ENCODE data around the gene BBIP1.
"Not testable (repeated sequence)": the region's sequence is repeated elsewhere in the genome, so short reads cannot be mapped to it uniquely, and the experiment has no call there.

Gene BBIP1

DNA sequence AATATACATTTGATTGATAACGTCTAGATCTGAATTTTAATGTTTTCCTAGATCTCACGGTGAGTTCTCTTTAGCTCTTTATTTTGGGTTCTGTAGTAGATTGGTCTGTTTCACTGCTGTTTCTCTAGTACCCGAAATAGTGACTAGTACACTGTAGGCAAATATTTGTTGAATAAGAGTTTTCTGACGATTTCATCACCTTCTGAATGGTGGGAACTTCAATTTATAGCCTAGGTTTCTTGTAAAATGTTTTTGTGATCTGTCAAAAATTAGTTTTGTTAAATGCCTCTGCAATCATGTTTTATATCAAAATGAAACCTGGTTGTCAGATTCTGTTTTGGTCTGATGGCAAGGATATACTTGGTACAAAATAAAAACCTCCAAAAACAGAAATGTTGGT is 37.1 kb downstream of the BBIP1 start:
- no peak for DNase-seq

DNA sequence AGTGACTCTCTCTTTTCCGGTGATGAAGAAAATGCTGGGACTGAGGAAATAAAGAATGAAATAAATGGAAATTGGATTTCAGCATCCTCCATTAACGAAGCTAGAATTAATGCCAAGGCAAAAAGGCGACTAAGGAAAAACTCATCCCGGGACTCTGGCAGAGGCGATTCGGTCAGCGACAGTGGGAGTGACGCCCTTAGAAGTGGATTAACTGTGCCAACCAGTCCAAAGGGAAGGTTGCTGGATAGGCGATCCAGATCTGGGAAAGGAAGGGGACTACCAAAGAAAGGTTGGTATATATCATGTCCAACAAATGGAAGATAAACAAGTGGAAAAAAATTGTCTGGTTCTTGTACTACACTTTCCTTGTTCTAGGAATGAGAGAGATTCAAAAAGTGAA is 37.7 kb downstream of the BBIP1 start:
- no peak for DNase-seq

DNA sequence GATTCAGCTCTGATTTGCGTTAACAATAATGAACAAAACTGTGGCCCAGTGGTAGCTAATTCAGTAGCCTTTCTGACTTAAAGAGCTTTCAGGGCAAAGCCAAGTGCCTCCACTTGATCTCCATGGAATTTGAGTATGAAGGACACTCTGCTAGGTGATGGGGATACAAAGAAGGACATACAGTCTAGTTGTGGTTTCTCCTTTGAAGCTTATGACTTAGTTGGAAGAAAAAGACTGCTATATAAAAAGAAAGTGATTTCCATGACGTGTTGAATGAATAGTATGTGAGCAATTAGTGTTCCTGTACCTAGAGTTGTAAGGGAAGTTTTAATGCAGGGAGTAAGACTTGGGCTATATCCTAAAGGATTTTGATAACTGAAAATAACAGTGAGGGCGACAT is 39.0 kb downstream of the BBIP1 start:
- no peak for DNase-seq

DNA sequence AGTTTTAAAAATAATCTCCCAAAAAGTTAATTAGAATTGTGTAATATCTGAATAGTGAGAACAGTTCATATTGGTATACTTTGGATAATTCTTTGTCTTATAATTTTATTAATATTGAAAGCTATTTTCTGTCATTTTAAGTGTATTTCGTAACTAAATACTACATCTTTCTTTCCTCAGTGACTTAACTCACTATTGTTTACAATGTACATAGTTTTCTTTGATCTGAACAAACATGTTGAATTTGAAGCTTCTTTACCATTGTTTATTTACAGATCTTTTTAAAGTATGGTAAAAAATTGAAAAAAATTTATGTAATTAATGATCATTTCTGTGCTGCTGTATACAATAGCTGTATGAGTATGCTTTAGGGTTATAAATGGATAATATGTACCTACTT is 42.2 kb downstream of the BBIP1 start:
- DNase-seq: no peak

DNA sequence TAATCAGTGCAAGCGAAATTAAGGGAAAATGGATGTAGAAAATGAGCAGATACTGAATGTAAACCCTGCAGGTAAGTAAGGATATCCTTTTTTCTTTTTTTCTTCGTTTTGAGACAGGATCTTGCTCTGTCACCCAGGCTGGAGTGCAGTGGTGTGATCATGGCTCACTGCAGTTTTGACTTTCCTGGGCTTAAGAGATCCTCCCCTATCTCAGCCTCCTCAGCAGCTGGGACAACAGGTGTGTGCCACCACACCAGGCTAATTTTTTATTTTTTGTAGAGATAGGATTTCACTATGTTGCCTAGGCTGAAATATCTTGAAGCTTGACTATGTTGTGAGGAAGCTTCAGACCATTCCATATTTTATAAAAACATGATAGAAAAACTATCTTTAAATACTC is 43.0 kb downstream of the BBIP1 start:
- DNase-seq: no peak

DNA sequence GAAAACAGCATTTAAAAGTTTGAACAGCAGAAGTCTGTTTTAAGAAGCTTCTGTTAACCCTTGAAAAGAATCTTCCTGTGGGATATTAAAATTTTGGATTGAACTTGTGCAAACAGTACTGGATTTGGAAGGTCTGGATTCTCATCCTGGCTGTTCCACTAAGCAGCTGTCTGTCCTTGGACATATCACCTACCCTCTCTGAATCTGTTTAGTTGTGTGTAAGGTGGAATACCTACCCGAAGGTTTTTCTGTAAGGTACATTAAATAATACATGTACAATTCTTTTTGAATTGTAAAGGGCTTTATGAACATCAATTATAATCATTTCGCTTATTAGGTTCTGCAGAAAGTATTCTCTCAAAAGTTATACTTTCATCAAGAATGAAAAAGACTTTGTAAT is 45.0 kb downstream of the BBIP1 start:
- no peak for DNase-seq

DNA sequence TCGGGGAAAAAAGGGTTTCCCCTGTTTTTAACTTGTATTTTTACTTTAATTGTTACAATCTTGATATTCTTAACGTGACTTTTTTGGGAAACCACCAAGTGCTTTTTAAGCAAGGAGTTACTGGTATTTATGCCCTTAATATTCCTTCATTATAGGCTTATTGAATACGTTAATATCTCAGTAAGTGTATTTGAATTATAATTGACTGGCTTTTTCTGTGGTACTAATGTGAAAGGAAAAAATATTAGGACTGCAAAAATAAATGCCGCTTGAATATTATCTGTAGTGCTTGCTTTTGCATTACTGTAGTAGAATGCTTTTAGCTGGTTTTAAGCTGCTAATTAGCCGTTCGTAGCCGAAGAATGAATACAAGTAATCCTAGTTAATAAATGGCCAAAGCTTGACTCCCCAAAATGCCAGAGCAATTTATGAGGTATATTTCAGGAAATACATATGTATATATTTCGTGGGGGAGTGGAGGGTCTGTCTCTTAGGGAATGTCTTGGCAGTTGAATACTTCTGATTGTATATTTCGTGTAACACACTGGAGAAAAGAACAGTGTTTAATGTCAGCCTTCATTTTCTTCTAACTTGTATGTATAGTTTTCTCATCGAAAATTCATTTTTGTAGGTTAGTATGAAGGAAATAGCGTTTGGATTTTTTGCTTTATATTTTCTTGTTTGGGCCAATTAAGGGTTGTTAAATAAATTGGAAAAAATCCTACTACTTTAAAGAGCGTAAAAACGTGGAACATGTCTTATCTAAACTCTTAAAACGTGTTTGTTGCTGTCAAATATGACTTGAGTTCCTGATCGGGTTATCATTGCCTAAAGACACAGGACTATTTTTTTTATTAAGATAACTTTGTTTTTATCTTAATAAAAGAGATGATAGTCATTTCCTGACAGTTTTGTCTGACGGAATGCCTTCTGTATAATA is 45.7 kb downstream of the BBIP1 start:
- DNase-seq: no peak

DNA sequence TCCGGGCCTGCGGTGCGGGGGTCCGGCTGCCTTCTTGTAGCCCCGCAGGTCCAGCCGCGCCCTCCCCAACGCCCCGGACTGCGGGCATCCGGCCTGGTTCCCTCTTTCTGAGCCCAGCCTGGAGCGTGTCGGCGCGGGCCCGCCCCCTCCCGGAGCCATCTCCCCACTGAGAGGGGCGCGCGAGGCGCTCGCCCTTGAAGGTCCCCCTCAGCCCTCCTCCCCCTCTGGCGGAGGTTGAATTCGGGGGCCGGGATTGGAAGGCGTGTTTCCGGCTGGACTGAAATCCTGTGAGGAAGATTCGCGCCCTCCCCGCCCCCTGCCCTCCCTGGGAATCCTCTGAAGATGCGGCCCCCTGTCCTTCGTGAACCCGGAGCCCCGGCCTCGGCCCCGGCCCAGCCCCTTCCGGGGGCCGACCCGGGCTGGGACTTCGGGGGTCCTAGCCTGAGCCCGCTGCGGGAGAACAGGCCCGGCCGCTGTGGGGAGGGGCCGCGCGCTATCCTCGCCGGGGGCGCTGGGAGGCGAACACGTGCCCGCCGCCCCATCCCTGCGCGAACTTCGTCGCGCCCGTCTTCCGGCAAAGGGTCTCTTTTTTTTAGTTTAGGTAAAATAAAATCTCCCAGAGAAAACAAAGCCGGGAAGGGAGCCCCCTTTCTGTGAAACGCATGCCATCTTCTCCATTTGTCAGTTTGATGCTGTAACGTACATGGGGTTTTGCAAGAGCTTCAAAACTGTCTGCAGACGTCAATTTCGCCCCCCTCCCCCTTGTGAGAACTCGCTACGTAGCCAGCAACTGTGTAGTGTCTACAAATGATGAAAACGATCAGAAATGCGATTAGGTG is 46.6 kb downstream of the BBIP1 start:
- peak; percentile 90 for DNase-seq

DNA sequence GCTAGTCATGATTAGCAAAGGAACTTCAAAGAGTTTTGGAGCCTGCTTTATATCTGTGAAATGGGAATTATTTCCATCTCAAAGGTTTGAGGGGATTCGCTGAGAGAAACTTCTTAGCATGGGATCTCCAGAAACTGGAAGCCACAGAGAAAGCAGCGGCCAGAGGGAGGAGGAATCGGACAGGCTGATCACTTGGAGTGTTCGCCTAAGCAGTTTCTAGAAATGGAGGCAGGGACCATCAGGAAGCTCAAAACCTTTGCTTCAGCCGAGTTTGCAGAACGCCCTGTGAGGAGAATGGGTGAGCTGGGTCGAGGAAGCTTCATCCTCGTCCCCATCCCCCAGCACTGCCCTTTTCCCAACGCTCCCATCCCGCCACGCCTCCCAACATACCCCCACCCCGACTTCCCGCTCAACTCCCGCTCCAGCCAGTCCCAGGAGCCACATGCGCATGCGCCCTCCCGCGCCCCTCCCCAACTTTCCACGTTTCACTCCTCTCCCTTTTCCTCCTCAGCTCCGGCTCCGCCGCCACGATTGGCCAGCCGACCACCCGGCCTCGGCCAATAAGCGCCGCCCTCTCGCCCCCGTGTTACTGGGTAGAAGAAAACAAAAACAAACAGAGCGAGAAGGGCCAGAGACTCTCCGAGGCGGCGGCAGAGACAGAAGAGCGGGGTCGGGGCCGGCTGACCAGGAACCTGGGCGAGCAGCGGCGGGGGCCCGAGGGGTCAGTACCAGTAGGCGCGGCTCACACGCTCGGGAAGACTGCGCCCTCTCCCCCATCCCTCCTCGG is 47.5 kb downstream of the BBIP1 start, which contains the start of gene PDCD4:
TSS of gene PDCD4 (plus strand) at position 631 of the 787 bp plus-strand sequence. CDS start 4,100 bp downstream, outside the sequence.
- DNase-seq: peak; percentile 96

DNA sequence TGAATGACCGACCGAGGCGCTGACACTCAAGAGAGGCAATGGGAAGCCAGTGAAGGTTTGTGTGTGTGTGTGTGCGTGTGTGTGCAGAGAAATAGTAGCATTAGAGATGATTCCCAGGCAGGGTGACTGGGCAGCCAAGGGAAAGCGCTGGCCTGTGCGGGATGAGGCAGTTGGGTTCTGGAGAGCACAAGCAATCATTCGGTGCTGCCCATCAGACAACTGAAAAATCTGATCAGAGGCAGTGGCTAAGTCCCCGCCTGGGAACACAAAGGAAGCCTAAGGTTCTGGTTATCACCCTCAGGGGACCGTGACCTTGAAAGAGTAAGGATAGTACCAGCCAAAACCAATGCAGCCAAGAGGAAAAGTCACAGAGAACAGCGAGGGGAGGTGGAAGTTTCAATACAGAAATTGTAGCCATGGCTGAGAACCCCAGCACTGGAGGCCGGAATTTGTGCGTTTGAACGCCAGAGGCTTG is 48.1 kb downstream of the BBIP1 start:
- DNase-seq: no peak

DNA sequence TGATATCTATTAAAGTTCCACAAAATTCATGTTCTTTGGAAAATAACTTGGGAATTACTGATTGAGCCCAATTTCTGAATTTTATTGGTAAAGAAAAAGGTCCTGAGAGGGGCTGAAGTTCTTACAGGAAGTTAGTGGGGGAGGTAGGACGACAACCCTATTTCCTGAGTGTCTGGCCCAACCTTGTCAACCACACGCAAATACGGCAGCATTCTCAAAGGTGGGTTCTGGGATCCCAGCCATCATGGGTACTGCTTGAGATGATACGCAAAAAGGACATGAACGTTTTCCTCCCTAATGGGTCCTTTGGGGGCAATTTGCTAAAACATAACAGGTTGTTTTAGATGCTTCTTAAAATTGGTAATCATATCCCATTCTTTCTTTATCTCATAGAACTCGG is 50.0 kb downstream of the BBIP1 start:
- peak; percentile 77 for DNase-seq

DNA sequence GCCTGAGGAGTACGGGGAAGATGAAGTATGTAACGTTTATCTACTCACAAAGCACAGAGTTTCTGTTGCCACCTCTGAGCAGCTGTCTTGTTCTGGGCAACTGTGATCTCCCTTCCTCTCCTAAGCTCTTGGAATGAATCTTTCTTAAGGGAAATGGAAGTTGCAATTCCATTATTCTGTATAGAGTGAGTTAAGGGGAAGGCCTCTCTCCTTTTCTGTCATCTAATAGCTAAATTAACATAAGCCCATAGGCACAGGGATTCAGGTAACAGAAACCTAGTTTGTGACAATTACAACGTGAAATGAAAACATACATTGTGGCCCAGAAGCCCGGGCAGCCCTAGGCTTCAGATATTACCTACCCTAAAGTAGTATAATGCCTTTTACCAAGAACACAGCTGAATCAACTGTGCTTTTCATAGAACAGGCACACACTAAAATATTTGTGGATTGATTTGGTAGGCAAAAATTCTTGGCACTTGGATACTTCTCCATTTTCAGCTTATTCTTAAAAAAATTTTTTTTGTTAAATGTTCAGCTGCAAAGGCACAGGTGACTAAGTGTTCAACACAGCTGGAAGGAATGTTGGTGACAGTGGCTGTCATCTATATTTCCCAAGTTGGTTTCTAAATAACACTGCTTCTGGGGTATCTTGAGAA is 51.0 kb downstream of the BBIP1 start:
- DNase-seq: no peak

DNA sequence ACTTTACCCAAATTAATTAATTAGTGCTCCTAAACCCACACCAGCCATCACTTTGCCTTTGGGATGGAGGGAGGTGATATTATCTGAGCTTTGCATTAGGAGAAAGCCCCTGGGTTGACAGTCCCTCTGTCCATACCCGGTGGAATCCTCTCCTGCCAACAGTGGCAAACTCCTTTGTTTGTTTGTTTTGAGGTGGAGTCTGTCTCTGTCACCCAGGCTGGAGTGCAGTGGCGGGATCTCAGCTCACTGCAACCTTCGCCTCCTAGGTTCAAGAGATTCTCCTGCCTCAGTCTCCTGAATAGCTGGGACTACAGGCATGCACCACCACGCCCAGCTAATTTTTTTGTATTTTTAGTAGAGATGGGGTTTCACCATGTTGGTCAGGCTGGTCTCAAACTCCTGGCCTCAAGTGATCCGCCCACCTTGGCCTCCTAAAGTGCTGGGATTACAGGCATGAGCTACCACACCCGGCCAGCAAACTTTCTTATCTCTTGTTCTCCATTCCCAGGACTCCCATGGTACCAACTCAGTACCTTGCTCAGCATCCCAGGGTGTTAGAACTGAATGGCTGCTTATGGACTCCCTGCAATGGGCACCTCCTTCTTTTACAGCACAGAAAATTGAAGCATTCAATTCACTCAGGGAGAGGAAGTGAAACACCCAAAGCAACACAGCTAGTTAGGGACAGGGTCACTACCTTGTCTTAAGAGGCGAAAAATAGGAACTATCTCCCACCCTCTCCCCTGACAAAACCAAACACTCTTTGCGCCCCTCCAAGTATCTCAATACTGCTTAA is 51.8 kb downstream of the BBIP1 start:
- DNase-seq: not testable (repeated sequence)

DNA sequence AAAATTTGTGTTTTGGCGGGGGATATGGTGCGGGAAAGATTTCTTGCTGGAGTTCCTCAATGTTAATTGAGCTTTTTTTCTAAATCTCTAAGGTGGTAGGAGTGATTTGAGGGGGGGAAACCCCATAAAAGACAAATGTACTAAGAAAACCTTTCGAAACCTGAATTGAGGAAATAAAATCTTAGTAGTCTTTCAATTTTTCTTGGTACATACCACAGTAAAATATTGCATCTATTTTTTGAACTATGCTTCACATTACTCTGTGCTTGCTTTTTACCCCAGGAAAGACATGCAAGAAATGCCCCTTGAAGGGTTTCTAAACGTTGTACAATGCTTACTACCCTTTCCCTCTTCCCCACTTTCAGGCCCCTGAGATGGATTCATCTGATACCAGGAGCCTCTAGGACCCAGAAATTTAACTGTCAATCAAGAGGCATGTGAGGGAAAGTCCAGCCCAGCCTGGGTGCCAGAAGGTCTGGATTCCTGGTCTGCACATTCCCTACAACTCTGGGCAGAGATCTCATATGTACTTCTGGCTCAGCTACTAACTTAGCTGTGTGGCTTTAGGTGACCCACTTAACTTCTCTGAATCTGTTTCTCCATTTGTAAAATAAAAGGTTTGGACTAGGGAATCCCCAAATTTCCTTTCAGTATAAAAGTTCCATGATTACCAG is 53.0 kb downstream of the BBIP1 start:
- no peak for DNase-seq

DNA sequence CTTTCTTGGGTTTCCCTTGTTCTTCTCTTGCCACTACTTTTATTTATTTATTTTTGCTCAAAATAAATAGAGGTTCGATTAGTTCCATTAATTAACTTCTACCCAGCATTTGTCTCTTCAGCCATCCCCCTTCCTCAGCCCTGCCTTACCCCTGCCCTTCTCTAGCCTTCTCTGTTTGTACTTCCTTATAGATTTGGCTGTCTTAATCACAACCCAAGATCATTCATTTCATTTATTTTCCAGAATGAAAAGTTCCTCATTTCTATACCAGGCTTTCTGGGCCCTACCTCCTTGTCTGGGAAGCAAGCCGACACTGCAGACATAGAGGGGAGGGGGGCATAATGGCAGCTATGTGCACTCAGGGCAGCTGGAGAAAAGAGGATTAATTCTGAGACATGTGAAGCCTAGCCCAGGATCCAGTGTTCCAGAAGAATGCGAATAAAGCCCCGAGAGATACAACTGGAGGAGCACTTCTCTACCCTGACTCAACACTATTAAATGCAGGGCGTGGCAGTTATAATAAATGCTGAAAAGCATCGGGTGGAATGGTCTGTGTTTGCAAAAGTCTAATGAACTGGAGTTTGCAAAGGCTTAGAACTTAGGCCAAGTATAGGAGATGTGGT is 53.7 kb downstream of the BBIP1 start:
- no peak for DNase-seq

DNA sequence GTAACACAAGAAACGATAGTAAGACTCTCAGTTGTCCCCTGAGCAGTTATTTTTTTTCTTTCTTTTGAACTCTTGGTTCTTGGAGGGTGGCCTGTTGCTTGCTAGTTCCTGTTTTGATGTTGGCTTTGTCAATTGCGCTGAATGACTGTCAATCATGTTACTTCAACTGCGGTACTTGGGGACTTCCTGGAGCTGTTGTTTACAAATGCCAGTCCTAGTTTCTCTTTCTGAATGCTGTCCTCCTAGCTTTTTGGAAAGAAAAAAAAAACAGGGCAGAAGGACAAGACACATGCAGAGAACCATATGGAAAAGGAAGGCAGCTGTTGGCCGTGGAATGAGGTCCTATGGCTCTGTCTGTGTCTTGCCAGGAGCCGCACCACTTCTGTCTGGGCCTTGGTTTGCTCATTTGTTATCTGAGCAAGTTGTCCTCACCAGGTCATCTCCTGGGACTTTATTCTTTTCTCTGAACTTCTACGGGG is 54.3 kb downstream of the BBIP1 start:
- peak; percentile 87 for DNase-seq

DNA sequence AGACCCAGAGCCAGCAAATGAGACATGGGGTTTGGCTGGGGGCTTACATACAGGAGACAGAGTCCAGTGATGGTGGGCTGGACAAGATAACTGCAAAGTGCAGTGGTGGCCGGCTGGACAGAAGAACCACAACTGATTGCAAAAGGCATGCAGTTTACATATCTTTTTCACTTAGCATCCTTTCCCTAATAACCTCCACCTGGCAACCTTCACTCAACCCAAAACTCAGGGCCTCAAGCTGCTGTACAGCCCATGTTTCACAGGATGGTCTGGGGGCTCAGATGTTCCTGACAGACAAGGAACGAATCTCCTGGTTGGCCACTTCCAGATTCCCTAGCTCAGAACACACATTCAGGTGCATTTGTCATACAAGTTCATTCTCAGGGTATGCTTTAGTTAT is 55.0 kb downstream of the BBIP1 start:
- DNase-seq: no peak

DNA sequence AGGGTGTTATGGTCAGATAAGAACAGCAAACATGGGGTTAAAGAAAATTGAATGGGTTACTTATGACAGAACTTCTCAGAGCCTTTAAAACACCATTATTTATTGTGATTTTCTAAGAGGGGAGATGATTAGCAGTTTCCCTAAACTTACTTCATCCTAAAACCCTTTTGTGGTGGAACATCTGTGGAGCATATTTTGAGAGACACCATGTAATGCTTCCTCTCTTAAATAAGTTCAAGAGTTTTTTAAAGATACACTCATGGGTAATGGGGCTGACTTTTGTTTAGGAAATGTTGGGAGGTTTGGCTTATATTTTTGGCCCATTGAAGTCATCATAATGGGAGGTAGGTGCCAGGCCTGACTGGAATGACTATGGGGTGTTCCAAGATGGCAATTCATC is 55.6 kb downstream of the BBIP1 start:
- no peak for DNase-seq

DNA sequence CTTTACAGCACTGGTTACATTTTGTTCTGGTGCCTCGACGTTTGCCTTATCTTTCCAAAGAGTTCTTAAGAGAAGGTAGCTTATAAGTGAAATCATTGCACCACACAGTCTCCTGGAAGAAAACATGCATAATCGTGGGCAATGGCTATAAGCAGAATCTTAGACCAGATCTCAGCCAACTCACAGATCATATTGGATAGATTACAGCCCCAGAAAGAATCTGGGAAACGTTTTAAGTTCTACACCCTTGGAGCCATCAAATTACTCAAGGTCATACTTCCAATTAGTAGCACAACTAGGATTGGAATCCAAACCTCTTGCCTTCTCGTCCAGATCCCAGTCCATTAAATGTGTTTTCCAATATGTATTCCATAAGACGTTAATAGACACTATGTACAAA is 56.0 kb downstream of the BBIP1 start:
- DNase-seq: no peak
